Activated CD4-positive, alpha-beta T cell treated with anti-CD3 and anti-CD28 coated beads, Interleukin-2, amount 50 U/mL, for 24 hours (primary cell): Measurements from ENCODE around the gene CCL26.
A peak's percentile ranks its signal among the peaks of the same experiment; 100 is the strongest.
"Not testable (repeated sequence)": the region's sequence is repeated elsewhere in the genome, so short reads cannot be mapped to it uniquely, and the experiment has no call there.

Source experiments
- DNase-seq, 2 donors: peaks; one replicate each; pipeline ENCODE4 v3.0.0-alpha.2; 2020; ENCODE audit warnings: low read depth in 1 of 2, low spot score in 1 of 2

Gene CCL26

GRCh38 chr7:75793676-75794075 lies 21.7 kb upstream of the CCL26 start:
- no peak for DNase-seq

- not testable (repeated sequence) for DNase-seq
These were observed 20.6 kb upstream of the CCL26 start for GRCh38 chr7:75792567-75792966.

- no peak for DNase-seq
These were observed 17.4 kb upstream of the CCL26 start for GRCh38 chr7:75789361-75789924.

GRCh38 chr7:75788154-75788847 lies 16.3 kb upstream of the CCL26 start:
- not testable (repeated sequence) for DNase-seq

- not testable (repeated sequence) for DNase-seq
These were observed 11.0 kb upstream of the CCL26 start for GRCh38 chr7:75783058-75783457.

GRCh38 chr7:75780647-75781273 lies 8.7 kb upstream of the CCL26 start:
- not testable (repeated sequence) for DNase-seq

GRCh38 chr7:75779516-75779915 lies 7.5 kb upstream of the CCL26 start:
- not testable (repeated sequence) for DNase-seq

GRCh38 chr7:75779035-75779434 lies 7.0 kb upstream of the CCL26 start:
- DNase-seq: not testable (repeated sequence)

GRCh38 chr7:75776295-75776971 lies 4.4 kb upstream of the CCL26 start:
- DNase-seq: peak; percentile 9 to 76

GRCh38 chr7:75773958-75774357 lies 1.9 kb upstream of the CCL26 start:
- DNase-seq: not testable (repeated sequence)

GRCh38 chr7:75771224-75771623 lies 787 bp downstream of the CCL26 start:
- DNase-seq: no peak

GRCh38 chr7:75762350-75762917 lies 9.6 kb downstream of the CCL26 start:
- no peak for DNase-seq

- DNase-seq: not testable (repeated sequence)
These were observed 10.2 kb downstream of the CCL26 start for GRCh38 chr7:75761801-75762200.

- DNase-seq: no peak
These were observed 13.5 kb downstream of the CCL26 start for GRCh38 chr7:75758491-75758890.

- DNase-seq: no peak
These were observed 14.2 kb downstream of the CCL26 start for GRCh38 chr7:75757860-75758259.

GRCh38 chr7:75756991-75757676 lies 14.9 kb downstream of the CCL26 start:
- no peak for DNase-seq

- DNase-seq: no peak
These were observed 15.6 kb downstream of the CCL26 start for GRCh38 chr7:75756206-75756990.

GRCh38 chr7:75743455-75743859 lies 28.6 kb downstream of the CCL26 start:
- no peak for DNase-seq

GRCh38 chr7:75740846-75741497 lies 31.0 kb downstream of the CCL26 start:
- no peak for DNase-seq
